Measurements from ENCODE around the gene PDE6H.

The PDE6H gene

DNA sequence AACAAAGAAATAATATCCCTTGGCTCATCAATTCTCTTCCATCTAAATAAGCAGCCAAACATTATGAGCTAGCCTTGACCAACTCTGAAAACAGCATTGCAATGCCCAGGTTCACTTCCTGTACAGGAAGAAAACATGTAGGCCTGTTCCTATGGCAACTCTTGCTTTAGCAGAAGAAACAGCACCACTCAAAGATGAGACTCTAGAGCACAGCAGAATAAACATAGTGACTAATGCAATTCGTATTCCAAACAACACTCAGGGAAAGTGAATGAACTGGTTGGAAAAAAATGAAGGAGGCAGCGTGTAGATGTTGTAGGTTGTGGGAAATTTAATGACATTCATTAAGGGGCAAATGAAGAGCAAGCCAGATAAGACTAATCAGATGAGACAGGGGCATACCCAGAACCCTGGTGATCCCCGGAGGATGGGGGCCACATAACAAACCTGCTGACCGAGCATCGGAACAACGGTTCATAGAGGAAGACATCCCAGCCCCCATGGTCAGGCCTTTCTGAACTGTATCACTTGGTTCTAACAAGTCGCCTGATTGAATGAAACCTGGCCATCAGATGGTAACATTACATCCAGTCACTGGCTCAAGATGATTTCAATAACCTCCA is 20.4 kb upstream of the PDE6H start:
- DNase-seq: peak; percentile 67

DNA sequence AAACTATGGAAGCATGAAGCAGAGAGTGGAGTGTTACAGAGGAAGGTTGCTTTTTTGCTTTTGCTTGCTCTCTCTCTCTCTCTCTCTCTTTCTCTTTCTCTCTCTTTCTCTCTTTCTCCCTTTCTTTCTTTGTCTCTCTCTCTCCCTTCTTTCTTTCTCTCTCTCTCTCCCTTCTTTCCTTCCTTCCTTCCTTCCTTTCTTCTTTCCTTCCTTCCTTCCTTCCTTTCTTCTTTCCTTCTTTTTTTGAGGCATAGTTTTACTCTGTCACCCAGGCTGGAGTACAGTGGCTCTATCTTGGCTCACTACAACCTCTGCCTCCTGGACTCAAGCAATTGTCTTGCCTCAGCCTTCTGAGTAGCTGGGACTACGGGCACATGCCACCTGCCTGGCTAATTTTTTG is 19.1 kb upstream of the PDE6H start:
- no peak for DNase-seq

GRCh38 chr12:14954269-14954668 is 18.6 kb upstream of the PDE6H start:
- peak; percentile 4 for DNase-seq

- no peak for DNase-seq
These were observed 16.6 kb upstream of the PDE6H start for GRCh38 chr12:14956024-14956891.

GRCh38 chr12:14956905-14957304 is 15.9 kb upstream of the PDE6H start:
- no peak for DNase-seq

- DNase-seq: no peak
These were observed 15.2 kb upstream of the PDE6H start for GRCh38 chr12:14957551-14958168.

- no peak for DNase-seq
These were observed 14.3 kb upstream of the PDE6H start for GRCh38 chr12:14958361-14959125.

DNA sequence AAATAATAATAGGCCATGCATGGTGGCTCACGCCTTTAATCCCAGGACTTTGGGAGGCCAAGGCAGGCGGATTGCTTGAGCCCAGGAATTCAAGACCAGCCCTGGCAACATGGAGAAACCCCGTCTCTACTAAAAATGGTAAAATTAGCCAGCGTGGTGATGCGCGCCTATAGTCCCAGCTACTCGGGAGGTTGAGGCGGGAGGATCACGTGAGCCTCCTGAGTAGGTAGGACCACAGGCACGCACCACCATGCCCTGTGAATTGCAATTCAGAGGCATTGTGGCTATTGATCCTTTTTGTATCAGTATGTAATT is 13.8 kb upstream of the PDE6H start:
- DNase-seq: no peak

- no peak for DNase-seq
These were observed 13.4 kb upstream of the PDE6H start for GRCh38 chr12:14959463-14959862.

- DNase-seq: no peak
These were observed 12.8 kb upstream of the PDE6H start for GRCh38 chr12:14959916-14960496.

GRCh38 chr12:14960548-14961465 is 12.0 kb upstream of the PDE6H start:
- no peak for DNase-seq

DNA sequence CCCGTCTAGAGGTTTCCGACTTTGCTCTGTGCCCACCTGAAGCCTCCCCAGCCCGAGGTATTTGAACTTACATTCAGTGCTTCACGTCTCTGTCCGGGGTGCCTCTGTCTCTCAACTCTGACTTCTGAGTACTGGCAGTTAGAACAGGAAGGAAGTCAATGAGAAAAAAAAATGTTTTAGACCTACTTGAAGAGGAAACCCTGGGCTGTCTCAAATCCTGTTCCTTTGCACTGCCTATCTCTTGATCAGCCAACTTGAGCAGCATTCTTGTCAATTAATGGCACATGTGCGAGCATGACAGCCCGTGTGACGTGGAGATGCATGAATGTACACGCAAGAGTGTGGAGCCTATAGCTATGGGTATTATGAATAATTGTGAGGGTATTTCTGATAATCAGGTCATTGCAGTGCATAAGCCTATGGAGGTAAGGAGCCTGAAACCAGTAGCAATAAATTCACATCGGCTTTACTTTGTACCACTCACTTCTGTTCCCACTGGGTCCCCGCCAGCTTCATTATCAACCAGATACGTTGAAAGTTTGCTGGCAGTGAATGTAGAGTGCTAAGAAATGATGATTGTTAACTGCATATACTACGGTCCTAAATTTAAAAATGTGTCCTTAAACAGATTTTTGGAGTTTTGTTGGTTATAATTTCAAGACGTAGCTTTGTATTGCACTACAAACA is 11.2 kb upstream of the PDE6H start, which contains the start of gene ARHGDIB:
ARHGDIB (minus strand) TSS at position 136 of the 687 bp plus-strand sequence. CDS start 10,889 bp downstream, outside the sequence.
- no peak for DNase-seq

GRCh38 chr12:14962153-14962539 is 10.7 kb upstream of the PDE6H start:
- DNase-seq: no peak

GRCh38 chr12:14962797-14963196 is 10.0 kb upstream of the PDE6H start:
- DNase-seq: no peak

GRCh38 chr12:14963520-14963919 is 9.3 kb upstream of the PDE6H start:
- no peak for DNase-seq

DNA sequence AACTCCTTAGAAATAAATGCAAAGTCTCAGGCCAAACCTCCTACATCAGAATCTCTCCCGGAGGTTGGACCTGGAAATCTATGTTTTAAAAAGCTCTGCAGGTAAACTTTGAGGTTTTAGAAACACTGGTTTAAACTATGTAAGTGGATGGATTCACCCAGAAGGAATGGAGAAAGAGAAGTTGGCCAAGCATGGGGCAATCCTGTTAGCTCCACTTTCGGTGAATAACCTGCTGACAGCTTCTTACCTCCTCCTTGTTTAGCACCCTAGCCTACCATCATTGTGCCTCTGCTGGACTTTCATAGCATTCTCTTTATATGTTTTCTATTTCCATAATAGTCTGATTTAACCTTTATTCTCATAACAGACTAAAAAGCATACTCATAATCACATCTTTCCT is 8.4 kb upstream of the PDE6H start:
- DNase-seq: no peak

DNA sequence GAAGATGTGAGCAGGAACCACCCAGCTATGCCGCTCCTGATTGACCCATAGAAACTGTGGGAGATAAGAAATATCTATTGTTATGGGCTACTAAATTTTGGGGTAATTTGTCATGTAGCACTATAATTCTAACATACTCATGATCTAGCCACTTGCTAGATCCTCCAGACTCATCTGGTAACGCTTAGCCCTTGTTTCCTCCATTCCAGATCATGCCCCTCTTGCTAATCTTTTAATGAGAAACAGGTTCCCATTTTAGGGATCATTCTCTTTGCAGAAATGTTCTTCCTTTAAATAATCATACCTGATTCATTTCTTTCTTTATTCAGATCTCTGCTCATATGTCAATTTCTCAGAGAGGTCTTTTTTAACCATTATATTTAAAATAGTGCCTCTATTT is 7.6 kb upstream of the PDE6H start:
- no peak for DNase-seq

GRCh38 chr12:14968478-14968877 is 4.4 kb upstream of the PDE6H start:
- DNase-seq: no peak

GRCh38 chr12:14970473-14970872 is 2.4 kb upstream of the PDE6H start:
- no peak for DNase-seq

- no peak for DNase-seq
These were observed 1.8 kb downstream of the PDE6H start for GRCh38 chr12:14974633-14975032.

GRCh38 chr12:14975457-14975856 is 2.6 kb downstream of the PDE6H start:
- no peak for DNase-seq
